Umbilical cord (tissue), 2 donors: ENCODE results near the gene STAT6. TPM values are rescaled to one million over a fixed set of nuclear protein-coding genes. Genes with fewer than 3 reads are reported as not detected.

Experiments
- DNase-seq: peaks from one replicate; pipeline ENCODE4 v3.0.0-alpha.2; 2015; ENCODE audit warnings: low spot score
- total RNA-seq: library from RNA; depleted of rRNA; stranded (reverse); fragments of >200 nt; gene quantifications from one replicate; pipeline ENCODE4 v1.2.3, GENCODE V29; 2014; ENCODE audit warnings: low replicate concordance; ENCODE audit not compliant: insufficient read depth

The STAT6 gene
- total RNA-seq, 1 donor from 2014 or later, result 83.8 TPM

DNA sequence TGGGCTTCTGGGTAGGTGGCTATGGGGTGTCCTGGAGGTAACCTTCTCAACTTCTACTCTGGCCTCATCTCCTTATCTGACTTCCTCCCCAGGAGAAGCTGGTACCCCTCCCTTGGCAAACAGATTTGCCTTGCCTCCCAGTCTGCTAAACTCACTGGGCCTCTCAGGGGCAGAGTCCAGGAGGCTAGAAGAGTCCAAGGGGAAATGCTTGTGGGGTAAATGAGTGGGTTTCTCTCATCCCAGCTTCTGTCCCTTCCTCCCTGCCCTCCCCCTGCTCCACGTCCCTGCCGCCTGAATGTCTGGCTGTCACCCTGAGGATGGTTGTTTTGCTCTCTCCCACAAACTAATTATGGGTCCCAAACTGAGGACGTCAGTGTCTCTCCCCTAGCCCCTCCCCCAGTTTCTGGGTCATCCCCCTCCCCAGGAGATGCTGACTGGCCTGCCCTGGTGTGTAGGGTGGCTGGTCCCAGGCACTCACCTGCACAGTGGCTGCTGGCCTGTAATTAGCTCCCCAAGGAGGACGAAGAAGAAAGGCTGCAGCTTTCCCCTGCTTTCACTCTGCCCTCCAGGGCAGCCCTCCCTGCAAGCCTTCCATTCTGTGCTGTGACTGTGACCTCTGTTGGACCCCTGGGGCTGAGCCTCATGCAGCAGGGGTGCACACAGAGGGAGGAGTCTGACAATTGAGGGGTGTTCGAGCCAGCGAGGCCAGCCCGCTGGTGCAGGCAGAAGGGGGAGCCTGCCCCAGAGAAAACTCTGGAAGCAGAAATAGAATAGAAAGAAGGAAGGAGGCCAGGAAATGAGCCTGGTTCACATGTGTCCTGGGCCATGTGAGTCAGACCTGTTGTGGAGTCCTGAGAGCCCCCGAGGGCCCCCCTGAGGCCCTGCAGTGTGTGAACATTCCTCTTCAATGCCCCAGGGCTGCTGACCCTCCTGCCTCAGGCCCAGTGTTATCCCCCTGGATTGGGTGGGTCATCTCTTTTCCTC, 36.1 kb upstream of the STAT6 start, which contains the start of gene LRP1-AS:
TSS of gene LRP1-AS (minus strand) at position 659 of the 984 bp plus-strand sequence.
- peak; percentile 87 for DNase-seq

DNA sequence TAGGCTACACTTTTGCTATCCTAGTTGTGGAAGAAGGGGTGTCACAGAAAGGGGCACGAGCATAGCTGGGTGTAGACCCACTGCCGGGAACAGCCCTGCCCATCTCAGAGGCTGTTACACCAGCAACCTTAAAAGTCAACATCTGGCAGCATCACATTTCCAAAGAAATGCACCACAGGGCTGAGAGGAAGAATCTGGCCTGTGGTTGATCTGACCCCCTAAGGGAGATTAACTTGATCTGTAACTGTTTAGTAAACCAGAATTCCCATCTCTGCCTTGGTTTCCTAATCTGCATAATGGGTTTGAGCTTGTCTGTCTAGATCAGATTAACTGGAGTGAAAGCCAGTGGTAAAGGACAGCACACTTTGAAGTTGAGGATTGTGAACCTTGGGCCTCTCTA, 34.9 kb upstream of the STAT6 start:
- no peak for DNase-seq

DNA sequence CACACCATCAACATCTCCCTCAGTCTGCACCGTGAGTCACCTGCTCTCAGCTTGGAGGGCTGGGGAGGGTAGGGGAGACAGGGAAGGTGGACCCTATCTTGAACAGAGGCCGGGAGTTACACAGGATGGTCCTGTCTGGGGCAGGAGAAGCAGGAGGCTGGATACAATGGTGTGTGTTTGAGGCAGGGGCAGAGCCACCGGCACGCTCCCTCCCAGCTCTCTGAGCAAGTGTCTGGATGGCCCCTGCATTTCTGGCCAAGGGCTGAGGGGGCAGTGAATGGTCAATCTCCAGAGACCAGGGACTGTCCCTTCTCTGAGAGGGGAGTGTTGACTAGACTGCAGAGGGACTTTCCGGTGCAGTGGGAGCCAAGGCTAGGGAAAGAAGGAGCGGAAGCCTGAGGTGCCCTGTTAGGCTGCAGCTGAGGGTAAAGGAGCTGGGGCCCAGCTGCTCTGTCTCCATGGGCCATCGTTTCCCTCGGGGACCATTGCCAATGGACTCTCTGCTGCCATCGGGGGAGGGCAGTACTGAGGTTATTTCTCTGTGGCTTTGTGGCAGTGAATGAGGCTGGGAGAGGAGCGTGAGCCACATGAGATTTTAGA, 34.4 kb upstream of the STAT6 start:
- no peak for DNase-seq

DNA sequence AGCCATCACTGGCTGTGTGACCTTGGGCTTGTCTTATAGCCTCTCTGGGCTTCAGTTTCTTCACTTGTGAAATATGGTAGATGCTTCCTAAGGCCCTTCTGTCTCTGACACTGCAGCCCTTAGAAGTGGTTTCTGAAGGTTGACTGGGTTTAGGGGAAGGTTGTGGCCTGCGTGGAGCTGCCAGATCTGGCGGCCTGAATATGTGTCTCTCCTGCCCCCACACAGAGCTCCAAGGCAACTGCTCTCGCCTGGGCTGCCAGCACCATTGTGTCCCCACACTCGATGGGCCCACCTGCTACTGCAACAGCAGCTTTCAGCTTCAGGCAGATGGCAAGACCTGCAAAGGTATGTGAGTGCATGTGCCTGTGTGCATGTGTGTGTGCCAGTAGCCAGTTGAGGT, 32.3 kb upstream of the STAT6 start:
- no peak for DNase-seq

DNA sequence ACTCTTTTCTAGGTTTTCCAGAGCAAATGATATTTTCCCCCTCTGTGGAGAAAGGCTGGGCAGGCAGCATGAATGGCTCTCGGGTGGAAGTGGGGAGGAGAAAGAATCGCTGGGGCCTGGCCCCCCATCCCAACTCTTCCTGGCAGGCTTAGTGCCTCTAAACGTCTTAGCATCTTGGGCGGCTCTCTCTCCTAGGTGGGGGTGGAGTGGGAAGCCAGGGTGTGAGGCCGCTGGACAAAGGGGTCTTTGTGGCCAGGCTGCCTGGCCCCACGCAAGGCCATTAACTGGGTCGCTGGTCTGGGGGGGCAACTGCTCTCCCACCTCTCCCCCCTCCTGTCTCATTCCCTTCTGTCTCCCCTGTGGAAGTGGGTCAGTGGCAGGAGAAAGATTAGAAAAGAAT, 31.6 kb upstream of the STAT6 start:
- no peak for DNase-seq

DNA sequence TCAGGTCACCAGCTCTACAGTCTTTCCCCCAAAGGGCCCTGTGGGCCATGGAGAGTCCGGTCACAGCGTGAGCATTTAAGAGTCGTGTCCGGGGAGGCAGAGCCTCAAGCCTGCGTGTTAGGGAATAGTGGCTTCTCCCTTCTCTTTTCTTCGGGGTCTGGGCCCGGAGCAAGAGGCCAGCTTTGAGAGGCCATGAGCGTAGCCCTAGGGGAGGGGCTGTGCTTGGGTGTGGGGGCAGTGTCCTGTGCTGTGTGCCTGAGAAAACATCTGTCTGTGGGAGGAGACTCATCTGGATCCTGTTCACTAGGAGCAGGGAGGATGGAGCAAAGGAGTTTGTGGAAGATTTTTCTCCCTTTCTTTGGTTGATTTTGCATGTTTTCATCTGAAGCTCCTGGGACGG, 31.0 kb upstream of the STAT6 start:
- DNase-seq, result no peak

DNA sequence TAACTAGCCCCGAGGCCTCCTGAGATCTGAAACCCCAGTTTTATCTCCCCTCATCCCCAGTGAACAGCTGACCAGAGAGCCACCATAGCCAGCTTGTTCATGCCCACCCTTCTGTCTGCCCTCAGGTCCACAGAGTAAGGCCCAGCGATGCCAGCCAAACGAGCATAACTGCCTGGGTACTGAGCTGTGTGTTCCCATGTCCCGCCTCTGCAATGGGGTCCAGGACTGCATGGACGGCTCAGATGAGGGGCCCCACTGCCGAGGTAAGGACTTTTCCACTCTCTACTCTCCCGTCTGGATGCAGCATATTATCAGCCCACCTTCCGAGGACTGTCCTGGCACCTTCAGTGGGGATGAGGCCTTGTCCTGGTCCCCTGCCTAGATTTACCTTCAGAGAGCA, 30.1 kb upstream of the STAT6 start:
- no peak for DNase-seq

DNA sequence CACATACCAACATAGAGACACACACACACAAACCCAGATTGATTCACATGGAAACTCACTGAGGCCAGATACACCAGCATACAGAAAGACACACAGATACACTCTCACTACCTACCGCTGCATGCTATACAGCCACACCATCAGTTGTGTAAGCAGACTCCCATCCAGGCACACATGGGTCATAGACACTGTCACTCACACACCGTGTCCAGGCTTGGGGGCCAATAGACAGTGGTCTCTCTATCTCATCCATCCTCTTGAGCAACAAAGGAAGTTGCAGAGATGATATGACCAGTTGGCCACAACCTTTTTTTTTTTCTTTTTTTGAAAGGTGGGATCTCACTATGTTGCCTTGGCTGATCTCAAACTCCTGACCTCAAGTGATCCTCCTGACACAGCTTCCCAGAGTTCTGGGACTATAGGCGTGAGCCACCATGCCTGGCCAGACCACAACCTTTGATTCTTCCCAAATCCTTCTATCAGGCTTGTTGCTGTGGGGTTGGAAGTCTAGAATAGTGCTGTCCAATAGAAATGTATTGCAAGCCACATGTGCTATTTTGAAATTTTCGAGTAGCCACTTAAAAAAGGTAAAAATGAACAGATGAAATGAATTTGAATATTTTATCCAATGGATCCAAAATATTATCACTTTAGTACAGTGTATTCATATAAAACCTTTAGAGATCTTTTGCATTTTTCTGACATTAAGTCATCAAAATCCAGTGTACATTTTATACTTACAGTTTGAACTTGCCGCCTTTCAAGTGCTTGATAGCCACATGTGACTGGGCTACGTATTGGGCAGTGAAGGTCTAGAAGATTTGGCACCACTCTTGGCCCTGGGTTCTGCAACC, 28.9 kb upstream of the STAT6 start:
- DNase-seq, result no peak

DNA sequence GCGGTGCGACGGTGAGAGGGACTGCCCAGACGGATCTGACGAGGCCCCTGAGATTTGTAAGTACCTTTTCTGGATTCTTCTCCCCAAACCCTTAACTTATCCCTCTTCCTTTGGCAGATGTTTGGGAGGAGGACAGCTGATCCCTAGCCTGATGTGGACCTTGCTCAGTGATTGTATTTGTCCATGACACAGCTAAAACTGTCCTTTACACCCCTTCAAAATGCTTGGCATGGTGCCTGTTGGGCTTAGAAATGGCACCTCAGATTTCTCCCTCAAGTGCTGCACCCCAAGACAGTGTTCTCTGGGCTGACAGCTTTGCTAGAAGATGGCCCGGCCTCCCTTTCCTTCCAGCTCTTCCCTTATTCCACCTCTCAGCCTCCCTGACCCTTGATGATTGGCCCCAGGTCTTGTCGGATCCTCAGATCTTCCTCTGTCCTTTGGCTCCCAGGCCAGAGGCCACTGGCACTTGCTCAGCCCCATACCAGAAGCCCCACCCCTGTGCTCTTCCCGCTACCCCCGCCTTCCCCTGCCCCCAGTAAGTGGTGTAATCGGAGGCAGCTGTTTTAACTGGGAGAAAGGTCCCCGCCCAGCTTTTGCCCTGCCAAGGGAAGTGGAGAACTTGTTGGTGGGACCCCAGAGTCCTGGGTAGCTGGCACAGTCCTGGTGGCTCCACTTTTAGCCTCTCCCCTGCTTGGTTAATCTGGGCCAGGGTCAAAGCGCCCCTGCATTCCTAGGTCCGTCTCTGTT, 27.5 kb upstream of the STAT6 start:
- DNase-seq, result no peak

GRCh38 chr12:57135527-57136326, 24.6 kb upstream of the STAT6 start:
- peak; percentile 73 for DNase-seq

GRCh38 chr12:57134949-57135348, 23.8 kb upstream of the STAT6 start:
- no peak for DNase-seq

DNA sequence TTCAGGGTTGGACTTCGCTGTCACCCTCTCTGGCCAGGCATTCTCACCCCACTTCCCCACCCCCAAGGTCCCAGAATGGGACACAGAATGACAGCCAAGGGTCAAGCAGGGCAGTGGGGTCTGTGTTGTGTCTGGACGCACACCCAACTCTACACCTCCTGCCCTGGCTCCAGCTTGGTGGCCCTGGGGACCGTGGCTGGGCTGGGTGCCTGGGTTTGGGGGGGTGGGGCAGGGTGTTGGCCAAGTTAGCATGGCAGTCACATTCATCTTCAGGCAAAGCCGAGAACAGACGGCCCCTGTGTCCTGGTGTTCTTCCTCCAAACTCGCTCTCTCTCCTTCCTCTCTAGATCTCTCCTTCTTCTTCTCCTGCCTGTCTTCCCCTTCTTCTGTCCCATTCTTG, 22.8 kb upstream of the STAT6 start:
- no peak for DNase-seq

GRCh38 chr12:57133013-57133569, 21.9 kb upstream of the STAT6 start:
- peak; percentile 70 for DNase-seq

GRCh38 chr12:57131896-57132744, 21.0 kb upstream of the STAT6 start:
- no peak for DNase-seq

- DNase-seq, result no peak
Observed at GRCh38 chr12:57130941-57131340, 19.8 kb upstream of the STAT6 start.

DNA sequence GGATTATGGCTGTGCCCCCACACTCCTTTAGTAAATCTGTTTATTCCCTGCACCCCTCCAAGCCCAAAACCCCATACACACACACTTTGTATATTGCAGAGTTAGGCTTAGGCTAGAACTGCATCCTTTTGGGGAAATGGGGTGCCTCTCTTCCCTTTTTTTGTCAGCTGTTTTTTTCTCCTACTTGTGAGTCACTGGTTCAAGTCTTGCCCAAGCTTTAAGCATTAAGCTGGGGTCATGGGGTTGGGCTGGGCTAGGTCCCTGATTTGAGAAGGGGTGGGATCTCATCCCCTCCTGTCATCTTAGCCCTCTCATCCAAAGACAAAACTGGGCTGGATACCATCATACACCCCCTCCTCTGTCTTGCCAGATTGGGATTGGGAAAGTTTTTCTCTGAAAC, 18.7 kb upstream of the STAT6 start:
- peak; percentile 59 for DNase-seq

DNA sequence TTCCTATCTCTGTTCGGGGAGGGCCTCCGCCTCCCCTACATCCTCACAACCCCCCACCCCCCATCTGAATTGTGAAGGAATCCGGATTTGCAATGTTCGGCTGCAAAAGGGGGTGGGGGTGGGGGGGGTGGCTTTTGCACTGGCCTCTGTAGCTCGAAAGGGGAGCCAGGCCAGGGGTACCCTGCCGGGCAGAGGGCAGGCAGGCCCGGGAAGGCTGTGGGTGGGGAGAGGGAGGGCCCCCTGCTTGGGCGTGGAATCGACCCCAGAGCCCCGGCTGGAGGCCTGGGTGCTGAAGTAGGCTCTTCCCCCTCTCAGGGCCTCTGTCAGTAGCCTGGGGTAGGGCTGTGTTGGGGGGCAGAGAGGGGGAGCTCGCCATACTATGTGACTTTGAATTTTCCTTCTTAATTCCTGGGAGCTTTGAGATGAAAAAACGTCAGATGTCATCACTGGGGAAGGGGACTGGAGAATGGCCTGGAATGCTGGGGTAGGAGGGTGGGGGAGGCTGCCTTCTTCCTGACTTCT, 18.2 kb upstream of the STAT6 start:
- peak; percentile 63 for DNase-seq

DNA sequence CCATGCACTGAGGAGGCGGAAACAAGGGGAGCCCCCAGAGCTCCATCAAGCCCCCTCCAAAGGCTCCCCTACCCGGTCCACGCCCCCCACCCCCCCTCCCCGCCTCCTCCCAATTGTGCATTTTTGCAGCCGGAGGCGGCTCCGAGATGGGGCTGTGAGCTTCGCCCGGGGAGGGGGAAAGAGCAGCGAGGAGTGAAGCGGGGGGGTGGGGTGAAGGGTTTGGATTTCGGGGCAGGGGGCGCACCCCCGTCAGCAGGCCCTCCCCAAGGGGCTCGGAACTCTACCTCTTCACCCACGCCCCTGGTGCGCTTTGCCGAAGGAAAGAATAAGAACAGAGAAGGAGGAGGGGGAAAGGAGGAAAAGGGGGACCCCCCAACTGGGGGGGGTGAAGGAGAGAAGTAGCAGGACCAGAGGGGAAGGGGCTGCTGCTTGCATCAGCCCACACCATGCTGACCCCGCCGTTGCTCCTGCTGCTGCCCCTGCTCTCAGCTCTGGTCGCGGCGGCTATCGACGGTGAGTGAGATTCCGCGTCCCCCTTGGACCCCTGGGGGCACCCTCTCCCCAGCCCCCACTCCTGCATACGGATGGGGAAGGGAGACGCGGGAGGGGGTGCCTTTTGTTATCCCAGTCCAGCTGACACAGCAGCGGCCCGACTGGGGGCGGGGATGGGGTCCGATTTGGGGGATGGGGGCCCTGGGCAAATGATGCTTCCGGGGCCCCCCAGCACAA, 17.5 kb upstream of the STAT6 start:
- no peak for DNase-seq
